Prostate gland (tissue), 2 donors: ENCODE data around the gene VWA8. TPM values are rescaled to one million over a fixed set of nuclear protein-coding genes. Genes with fewer than 3 reads are reported as not detected.

Experiments used
- DNase-seq: peaks from one replicate; pipeline ENCODE4 v3.0.0-alpha.2; 2019; ENCODE audit warnings: low spot score
- H3K27ac ChIP-seq, 2 donors: fragments of 200-600 bp; sonication (generic); 2 replicates each; pipeline ENCODE4 v1.5.1; 2017 to 2019
- H3K27me3 ChIP-seq: fragments of 200-600 bp; sonication (generic); replicated peaks from 2 replicates; pipeline ENCODE4 v1.5.1; 2019; ENCODE audit not compliant: insufficient read depth
- H3K36me3 ChIP-seq, 2 donors: fragments of 200-600 bp; sonication (generic); 1 replicate in 1 of 2; 2 replicates in 1 of 2; pipeline versions ENCODE4 v1.5.1 to v1.8.1; 2017 to 2019
- H3K4me1 ChIP-seq: fragments of 200-600 bp; sonication (generic); replicated peaks from 2 replicates; pipeline ENCODE4 v1.5.1; 2019
- H3K4me3 ChIP-seq, 2 donors: fragments of 200-600 bp; sonication (generic); 2 replicates each; pipeline ENCODE4 v1.5.1; 2017 to 2019
- H3K9me3 ChIP-seq: fragments of 200-600 bp; sonication (generic); 2 replicates; pipeline ENCODE4 v1.5.1; 2017
- CTCF ChIP-seq, 4 experiments: fragments of 200-600 bp in 2 of 4; fragments of 450-650 bp in 2 of 4; sonication (generic) in 2 of 4; IDR thresholded peaks; 1 replicate in 3 of 4; 2 replicates in 1 of 4; pipeline ENCODE4 v1.5.1; 2016 to 2019; ENCODE audit warnings: antibody characterized with exemption in 4 of 4, mild to moderate bottlenecking in 2 of 4, moderate library complexity in 2 of 4
- POLR2A ChIP-seq: fragments of 450-650 bp; IDR thresholded peaks from one replicate; pipeline ENCODE4 v1.6.1; 2016; ENCODE audit warnings: antibody characterized with exemption, mild to moderate bottlenecking
- POLR2AphosphoS5 ChIP-seq: sonication (generic); formaldehyde crosslinking; IDR thresholded peaks from one replicate; pipeline ENCODE4 v1.6.1; 2017; ENCODE audit warnings: antibody characterized with exemption
- WGBS: methylation state at CpG from one replicate; pipeline ENCODE4 v1.1.5; 2018; 5-methylcytosine and 5-hydroxymethylcytosine counted together
- intact Hi-C: fragments of 100-400 bp; cut with DNase I; formaldehyde crosslinking; loops from one replicate; pipeline ENCODE4 v1.14.2; 2022
- total RNA-seq, 2 donors: library from RNA; depleted of rRNA; stranded (reverse); fragments of >200 nt; gene quantifications; one replicate each; pipeline ENCODE4 v1.1.0, GENCODE V29; 2016

The VWA8 gene
- total RNA-seq, 2 donors from 2014 or later, result 18.1 to 21.8 TPM

GRCh38 chr13:41568972-41569351 lies 391.9 kb downstream of the VWA8 start:
- H3K9me3 ChIP-seq, result no peaks in the 10 kb centered on the region
- peak overlapping the region in 1 of 2 donors; percentile 52 for H3K27ac ChIP-seq
- no peaks in the 10 kb centered on the region for H3K36me3 ChIP-seq
- 38% methylated on average over 3 of the region's 3 CpGs for WGBS
- peak; percentile 48 for DNase-seq
- H3K4me3 ChIP-seq, result no peak overlapping the region
- H3K4me1 ChIP-seq, result no peaks in the 10 kb centered on the region
- TF ChIP-seq POLR2AphosphoS5, result peak; percentile 63
- peak in 1 of 4 experiments; percentile 12 for TF ChIP-seq CTCF (IDR thresholded peaks at IDR 0.05)
- TF ChIP-seq POLR2A, result no peak
- no peaks in the 10 kb centered on the region for H3K27me3 ChIP-seq
- intact Hi-C loops, result no loop called here

GRCh38 chr13:41568143-41568971 lies 392.6 kb downstream of the VWA8 start:
- Histone ChIP-seq H3K4me1 (no peaks in the 10 kb centered on the region), H3K9me3 (no peaks in the 10 kb centered on the region), H3K4me3 (no peak overlapping the region), H3K27me3 (no peaks in the 10 kb centered on the region), H3K36me3 (no peaks in the 10 kb centered on the region), H3K27ac (peak overlapping the region in 1 of 2 donors; percentile 52)
- intact Hi-C loops, result no loop called here
- TF ChIP-seq POLR2AphosphoS5, result no peak
- TF ChIP-seq POLR2A, result no peak
- no peak for TF ChIP-seq CTCF (IDR thresholded peaks at IDR 0.05)
- WGBS, result 53% methylated on average over 9 of the region's 9 CpGs
- DNase-seq, result no peak

- H3K4me1 ChIP-seq, result no peaks in the 10 kb centered on the region
- no peak overlapping the region for H3K4me3 ChIP-seq
- H3K36me3 ChIP-seq, result no peaks in the 10 kb centered on the region
- intact Hi-C loops, result no loop called here
- H3K27ac ChIP-seq, result no peak overlapping the region
- no peaks in the 10 kb centered on the region for H3K9me3 ChIP-seq
- 59% methylated on average over 2 of the region's 2 CpGs for WGBS
- TF ChIP-seq POLR2A (no peak), POLR2AphosphoS5 (no peak), CTCF (IDR thresholded peaks at IDR 0.05) (no peak)
- no peaks in the 10 kb centered on the region for H3K27me3 ChIP-seq
- no peak for DNase-seq
These were observed 393.5 kb downstream of the VWA8 start for GRCh38 chr13:41567363-41567762.

GRCh38 chr13:41565846-41566245 lies 395.1 kb downstream of the VWA8 start:
- intact Hi-C loops, result no loop called here
- DNase-seq, result no peak
- Histone ChIP-seq H3K27ac (no peak overlapping the region), H3K27me3 (no peaks in the 10 kb centered on the region), H3K4me1 (no peaks in the 10 kb centered on the region), H3K4me3 (no peak overlapping the region), H3K9me3 (no peaks in the 10 kb centered on the region), H3K36me3 (no peaks in the 10 kb centered on the region)
- no peak for TF ChIP-seq POLR2AphosphoS5
- no peak for TF ChIP-seq POLR2A
- no peak for TF ChIP-seq CTCF (IDR thresholded peaks at IDR 0.05)
- WGBS, result 88% methylated on average over 6 of the region's 6 CpGs

GRCh38 chr13:41565216-41565615 lies 395.7 kb downstream of the VWA8 start:
- no peaks in the 10 kb centered on the region for H3K4me1 ChIP-seq
- no peaks in the 10 kb centered on the region for H3K9me3 ChIP-seq
- TF ChIP-seq POLR2A, result no peak
- no peak for TF ChIP-seq CTCF (IDR thresholded peaks at IDR 0.05)
- no peak for TF ChIP-seq POLR2AphosphoS5
- DNase-seq, result no peak
- WGBS, result 34% methylated on average over 3 of the region's 3 CpGs
- H3K27ac ChIP-seq, result no peak overlapping the region
- H3K27me3 ChIP-seq, result no peaks in the 10 kb centered on the region
- no peak overlapping the region for H3K4me3 ChIP-seq
- intact Hi-C loops, result no loop called here
- H3K36me3 ChIP-seq, result no peaks in the 10 kb centered on the region
